Hepatocyte (in vitro differentiated cells): ENCODE data around the gene MEF2C. TPM values are rescaled to one million over a fixed set of nuclear protein-coding genes. Genes with fewer than 3 reads are reported as not detected.

Experiments
- DNase-seq: peaks from one replicate; pipeline ENCODE4 v3.0.0-alpha.2; 2016; ENCODE audit warnings: low spot score
- H2AFZ ChIP-seq: fragments of 200-600 bp; sonication (generic); 2 replicates; pipeline ENCODE4 v1.6.0; 2016; ENCODE audit warnings: antibody characterized with exemption, mild to moderate bottlenecking
- H3K27ac ChIP-seq: fragments of 200-600 bp; sonication (generic); 2 replicates; pipeline ENCODE4 v1.5.1; 2016; ENCODE audit warnings: mild to moderate bottlenecking
- H3K27me3 ChIP-seq: fragments of 200-600 bp; sonication (generic); 2 replicates; pipeline ENCODE4 v1.6.1; 2016
- H3K36me3 ChIP-seq: fragments of 200-600 bp; sonication (generic); replicated peaks from 2 replicates; pipeline ENCODE4 v1.5.1; 2016; ENCODE audit warnings: low read depth; ENCODE audit not compliant: insufficient read depth
- H3K4me1 ChIP-seq: fragments of 200-600 bp; sonication (generic); 2 replicates; pipeline ENCODE4 v1.5.1; 2016; ENCODE audit warnings: mild to moderate bottlenecking, moderate library complexity; ENCODE audit not compliant: insufficient read depth
- H3K4me2 ChIP-seq: fragments of 200-600 bp; sonication (generic); 2 replicates; pipeline ENCODE4 v1.6.0; 2016
- H3K4me3 ChIP-seq: fragments of 200-600 bp; sonication (generic); 2 replicates; pipeline ENCODE4 v1.5.1; 2016; ENCODE audit warnings: mild to moderate bottlenecking
- H3K79me2 ChIP-seq: fragments of 200-600 bp; sonication (generic); 2 replicates; pipeline ENCODE4 v1.6.0; 2017; ENCODE audit warnings: mild to moderate bottlenecking
- H3K9me2 ChIP-seq: fragments of 200-600 bp; sonication (generic); replicated peaks from 2 replicates; pipeline ENCODE4 v1.6.0; 2017; ENCODE audit warnings: mild to moderate bottlenecking; ENCODE audit not compliant: insufficient read depth
- H3K9me3 ChIP-seq: fragments of 200-600 bp; sonication (generic); 2 replicates; pipeline ENCODE4 v1.5.1; 2016; ENCODE audit warnings: low read depth, mild to moderate bottlenecking
- H4K20me1 ChIP-seq: fragments of 200-600 bp; sonication (generic); 2 replicates; pipeline ENCODE4 v1.6.0; 2016; ENCODE audit warnings: mild to moderate bottlenecking; ENCODE audit not compliant: insufficient read depth, poor library complexity, severe bottlenecking
- EZH2 ChIP-seq: fragments of 200-600 bp; sonication (generic); IDR thresholded peaks from 2 replicates; pipeline ENCODE4 v1.6.1; 2016; ENCODE audit warnings: antibody characterized with exemption, mild to moderate bottlenecking, borderline replicate concordance
- EZH2phosphoT487 ChIP-seq: fragments of 200-600 bp; sonication (generic); IDR thresholded peaks from one replicate; pipeline ENCODE4 v1.6.1; 2018; ENCODE audit warnings: antibody characterized with exemption, mild to moderate bottlenecking, low read depth, moderate library complexity; ENCODE audit not compliant: unreplicated experiment, severe bottlenecking
- WGBS: methylation state at CpG from one replicate; pipeline ENCODE4 v1.1.6; 2016; ENCODE audit warnings: low lambda C conversion rate; ENCODE audit errors: missing lambda C conversion rate; 5-methylcytosine and 5-hydroxymethylcytosine counted together
- polyA plus RNA-seq: library from polyadenylated mRNA; unstranded; fragments of >200 nt; fragmentation: Nextera tagmentation; extraction: Ambion mirVana; gene quantifications from 2 replicates; pipeline ENCODE4 v1.2.1, GENCODE V29; 2016
- total RNA-seq: library from RNA; depleted of rRNA; stranded (reverse); fragments of >200 nt; gene quantifications from 2 replicates; pipeline ENCODE4 v1.2.3, GENCODE V29; 2014
- TF ChIP-seq, protein P1 (sequence below): fragments of 200-600 bp; sonication (generic); IDR thresholded peaks from 2 replicates; pipeline ENCODE4 v1.5.1; 2016; ENCODE audit warnings: antibody characterized with exemption, mild to moderate bottlenecking; ENCODE audit not compliant: poor library complexity

The MEF2C gene
- total and polyA plus RNA-seq, 2 experiments from 2014 or later, result 5.9 to 14.6 TPM

DNA sequence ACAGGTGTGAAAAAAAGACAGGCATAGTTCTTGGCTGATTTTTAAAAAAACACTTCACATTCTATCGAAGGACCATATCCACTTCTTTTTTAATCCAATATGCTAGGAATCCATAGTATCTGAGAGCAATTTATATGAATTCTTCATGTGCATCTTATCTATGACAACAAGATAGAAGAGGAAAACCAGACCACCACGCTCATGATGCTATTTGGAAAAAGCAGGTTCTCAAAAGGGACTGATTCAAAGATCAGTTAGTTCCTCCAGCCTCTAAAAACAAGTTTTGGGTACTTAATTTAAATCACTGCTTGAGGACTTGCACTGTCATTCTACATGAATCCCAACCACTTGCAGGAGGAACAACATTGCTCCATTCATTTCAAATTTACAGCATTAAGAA is 6.3 kb downstream of the MEF2C start:
- Histone ChIP-seq H3K4me2 (no peak overlapping the region), H3K9me2 (no peaks in the 10 kb centered on the region), H3K79me2 (no peaks in the 10 kb centered on the region), H3K9me3 (no peaks in the 10 kb centered on the region), H3K4me3 (no peak overlapping the region), H3K4me1 (no peaks in the 10 kb centered on the region), H2AFZ (no peak overlapping the region), H4K20me1 (no peaks in the 10 kb centered on the region), H3K27ac (no peak overlapping the region), H3K27me3 (no peaks in the 10 kb centered on the region), H3K36me3 (no peaks in the 10 kb centered on the region)
- DNase-seq, result no peak
- TF ChIP-seq, protein P1, sequence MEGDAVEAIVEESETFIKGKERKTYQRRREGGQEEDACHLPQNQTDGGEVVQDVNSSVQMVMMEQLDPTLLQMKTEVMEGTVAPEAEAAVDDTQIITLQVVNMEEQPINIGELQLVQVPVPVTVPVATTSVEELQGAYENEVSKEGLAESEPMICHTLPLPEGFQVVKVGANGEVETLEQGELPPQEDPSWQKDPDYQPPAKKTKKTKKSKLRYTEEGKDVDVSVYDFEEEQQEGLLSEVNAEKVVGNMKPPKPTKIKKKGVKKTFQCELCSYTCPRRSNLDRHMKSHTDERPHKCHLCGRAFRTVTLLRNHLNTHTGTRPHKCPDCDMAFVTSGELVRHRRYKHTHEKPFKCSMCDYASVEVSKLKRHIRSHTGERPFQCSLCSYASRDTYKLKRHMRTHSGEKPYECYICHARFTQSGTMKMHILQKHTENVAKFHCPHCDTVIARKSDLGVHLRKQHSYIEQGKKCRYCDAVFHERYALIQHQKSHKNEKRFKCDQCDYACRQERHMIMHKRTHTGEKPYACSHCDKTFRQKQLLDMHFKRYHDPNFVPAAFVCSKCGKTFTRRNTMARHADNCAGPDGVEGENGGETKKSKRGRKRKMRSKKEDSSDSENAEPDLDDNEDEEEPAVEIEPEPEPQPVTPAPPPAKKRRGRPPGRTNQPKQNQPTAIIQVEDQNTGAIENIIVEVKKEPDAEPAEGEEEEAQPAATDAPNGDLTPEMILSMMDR, result no peak
- WGBS, result 67% methylated on average over 2 of the region's 2 CpGs

GRCh38 chr5:88875341-88876234 is 7.4 kb downstream of the MEF2C start:
- Histone ChIP-seq H3K79me2 (no peaks in the 10 kb centered on the region), H3K4me2 (peak overlapping the region; percentile 6), H4K20me1 (no peaks in the 10 kb centered on the region), H3K9me3 (no peaks in the 10 kb centered on the region), H3K4me3 (no peak overlapping the region), H3K4me1 (no peaks in the 10 kb centered on the region), H3K9me2 (no peaks in the 10 kb centered on the region), H3K27me3 (no peaks in the 10 kb centered on the region), H3K36me3 (no peaks in the 10 kb centered on the region), H2AFZ (no peak overlapping the region), H3K27ac (no peak overlapping the region)
- DNase-seq, result no peak
- TF ChIP-seq EZH2phosphoT487, result no peak
- TF ChIP-seq, protein P1, result no peak
- TF ChIP-seq EZH2, result no peak
- 73% methylated on average over 5 of the region's 5 CpGs for WGBS

DNA sequence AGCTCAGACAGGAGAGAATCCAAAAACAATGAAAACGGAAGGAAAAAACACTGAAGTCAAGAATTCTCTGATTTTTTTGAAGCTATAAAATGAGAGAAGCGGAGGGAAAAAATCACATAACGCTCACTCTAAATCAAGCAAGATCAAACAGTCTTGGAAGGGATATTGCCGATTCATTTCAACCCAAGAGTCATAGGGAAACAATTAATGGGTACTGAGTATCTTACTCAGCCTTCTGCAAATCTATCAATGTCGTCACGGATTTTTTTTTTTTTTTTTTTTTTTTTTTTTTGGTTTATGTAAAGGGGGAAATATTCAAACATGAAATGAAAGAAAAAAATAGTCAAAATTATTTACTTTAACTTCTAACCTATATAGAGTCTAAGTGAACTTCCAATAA is 9.5 kb downstream of the MEF2C start:
- no peak overlapping the region for H3K4me2 ChIP-seq
- H3K79me2 ChIP-seq, result no peaks in the 10 kb centered on the region
- no peaks in the 10 kb centered on the region for H4K20me1 ChIP-seq
- H3K9me3 ChIP-seq, result no peaks in the 10 kb centered on the region
- no peaks in the 10 kb centered on the region for H3K36me3 ChIP-seq
- no peaks in the 10 kb centered on the region for H3K9me2 ChIP-seq
- WGBS, result 89% methylated on average over 6 of the region's 6 CpGs
- H2AFZ ChIP-seq, result no peak overlapping the region
- no peak overlapping the region for H3K4me3 ChIP-seq
- no peak for DNase-seq
- TF ChIP-seq EZH2 (no peak), EZH2phosphoT487 (no peak)
- TF ChIP-seq, protein P1, result no peak
- no peaks in the 10 kb centered on the region for H3K4me1 ChIP-seq
- H3K27me3 ChIP-seq, result no peaks in the 10 kb centered on the region
- H3K27ac ChIP-seq, result no peak overlapping the region
